GM12892 (cell line): ENCODE results near the gene REXO4.
A peak's percentile ranks its signal among the peaks of the same experiment; 100 is the strongest.

Experiments
- DNase-seq: peaks from one replicate; pipeline ENCODE4 v3.0.0; 2011; ENCODE audit not compliant: insufficient read length
- FAIRE-seq: peaks from 2 replicates; lab custom pipeline; 2011; peaks lifted over from hg19 to GRCh38; lab: Jason Lieb, UNC
- POLR2A ChIP-seq: IDR thresholded peaks from 2 replicates; pipeline ENCODE4 v1.6.1; 2011; ENCODE audit warnings: low read depth, low read length, control low read depth
- POLR2AphosphoS5 ChIP-seq: IDR thresholded peaks from 2 replicates; pipeline ENCODE4 v1.6.1; 2011; ENCODE audit warnings: low read depth, low read length, control low read depth
- TAF1 ChIP-seq: IDR thresholded peaks from 2 replicates; pipeline ENCODE4 v1.6.1; 2011; ENCODE audit warnings: low read depth, mild to moderate bottlenecking, control low read depth, low read length, borderline replicate concordance

REXO4 gene

DNA sequence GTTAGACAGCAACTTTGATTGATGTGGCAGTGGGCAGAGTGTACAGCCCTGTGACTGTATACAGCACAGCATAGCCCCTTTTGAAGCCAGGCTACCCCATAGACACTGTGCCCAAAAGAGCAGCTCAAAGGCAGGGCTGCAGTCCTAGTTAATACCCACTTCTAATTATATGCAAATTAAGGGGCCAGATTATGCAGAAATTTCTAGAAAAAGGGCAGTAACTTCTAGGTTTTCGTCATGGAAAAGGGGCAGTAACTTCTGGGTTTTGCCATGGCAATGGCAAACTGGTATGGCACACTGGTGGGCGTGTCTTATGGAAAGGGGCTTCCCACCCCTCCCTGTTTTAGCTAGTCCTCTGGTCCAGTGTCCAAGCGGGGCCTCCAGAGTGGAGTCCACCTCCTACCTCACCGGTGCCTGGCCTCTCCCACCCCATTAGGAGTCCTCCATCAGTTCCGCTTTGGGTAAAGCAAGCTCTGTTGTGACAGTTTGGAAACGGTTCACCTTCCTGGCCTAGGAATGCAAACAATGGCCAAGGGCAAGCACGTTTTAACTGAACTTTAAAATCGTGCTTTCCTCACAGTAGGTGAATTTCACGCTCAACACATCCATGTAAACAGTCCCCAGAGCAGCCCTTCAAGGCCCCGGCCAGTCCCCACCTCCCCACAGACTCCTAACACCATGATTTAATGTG, 10.0 kb upstream of the REXO4 start:
- no peak for DNase-seq
- TF ChIP-seq POLR2AphosphoS5 (no peak), POLR2A (no peak), TAF1 (no peak)
- FAIRE-seq = no peak

GRCh38 chr9:133426011-133426410, 8.2 kb upstream of the REXO4 start:
- FAIRE-seq = no peak
- TF ChIP-seq POLR2AphosphoS5 = no peak
- TF ChIP-seq POLR2A = no peak
- no peak for TF ChIP-seq TAF1
- DNase-seq = no peak

DNA sequence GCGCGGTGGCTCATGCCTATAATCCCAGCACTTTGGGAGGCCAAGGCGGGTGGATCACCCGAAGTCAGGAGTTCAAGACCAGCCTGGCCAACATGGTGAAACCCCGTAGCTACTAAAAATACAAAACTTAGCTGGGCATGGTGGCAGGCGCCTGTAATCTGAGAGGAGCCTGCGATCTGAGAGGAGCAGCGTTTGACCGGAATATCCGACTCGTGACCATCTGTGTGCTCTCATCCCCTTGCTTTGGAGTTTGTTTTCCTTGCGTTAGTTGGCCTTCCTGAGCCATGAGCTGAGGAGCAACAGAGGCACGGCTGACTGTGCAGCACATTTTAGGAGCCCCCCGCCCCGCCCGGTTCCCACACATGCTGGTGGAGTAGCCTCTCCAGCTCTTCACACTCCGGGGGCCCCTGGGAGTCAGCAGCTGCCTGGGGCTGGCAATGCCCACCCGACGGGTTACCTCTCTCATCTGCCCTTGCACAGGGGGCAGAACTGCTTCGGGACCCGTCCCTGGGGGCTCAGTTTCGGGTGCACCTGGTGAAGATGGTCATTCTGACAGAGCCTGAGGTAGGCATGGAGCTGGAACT, 7.3 kb upstream of the REXO4 start:
- FAIRE-seq (no peak), DNase-seq (no peak)
- TF ChIP-seq POLR2AphosphoS5 (no peak), POLR2A (no peak), TAF1 (no peak)

GRCh38 chr9:133424187-133424586, 6.4 kb upstream of the REXO4 start:
- FAIRE-seq (no peak), DNase-seq (no peak)
- TF ChIP-seq POLR2A (no peak), POLR2AphosphoS5 (no peak), TAF1 (no peak)

- FAIRE-seq (no peak), DNase-seq (no peak)
- TF ChIP-seq TAF1 (no peak), POLR2AphosphoS5 (no peak), POLR2A (no peak)
Observed at GRCh38 chr9:133423216-133423615, 5.4 kb upstream of the REXO4 start.

GRCh38 chr9:133421615-133422542, 4.1 kb upstream of the REXO4 start, which contains the start of gene ADAMTS13:
Gene ADAMTS13, plus strand, starts transcription at chr9:133422367. Its CDS starts 77 bp downstream, at chr9:133422444.
- TF ChIP-seq TAF1 (no peak), POLR2A (peak; percentile 39; the same call in 1 of the 2 replicates), POLR2AphosphoS5 (peak; percentile 60; the same call in 1 of the 2 replicates)
- DNase-seq = peak; percentile 54
- FAIRE-seq = peak; percentile 86

GRCh38 chr9:133420392-133420827, 2.6 kb upstream of the REXO4 start:
- FAIRE-seq = peak; percentile 78
- TF ChIP-seq POLR2AphosphoS5 (no peak), POLR2A (peak; percentile 29; the same call in 1 of the 2 replicates), TAF1 (no peak)
- peak; percentile 48 for DNase-seq

DNA sequence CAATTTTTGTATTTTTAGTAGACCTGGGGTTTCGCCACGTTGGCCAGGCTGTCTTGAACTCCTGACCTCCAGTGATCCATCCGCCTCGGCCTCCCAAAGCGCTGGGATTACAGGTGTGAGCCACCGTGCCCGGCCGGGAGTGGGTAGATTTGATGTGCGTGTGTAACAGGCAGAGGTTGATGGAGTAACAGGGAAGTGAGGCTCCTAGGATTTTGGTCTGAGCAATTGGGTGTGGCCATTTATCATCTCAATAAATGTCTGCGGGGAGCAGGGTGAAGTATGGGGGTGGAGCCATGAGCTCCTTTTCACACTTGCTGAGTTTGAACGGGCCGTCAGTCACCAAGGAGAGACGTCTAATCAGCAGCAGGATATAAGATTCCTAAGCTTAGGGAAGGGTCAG, 1.2 kb upstream of the REXO4 start:
- FAIRE-seq (no peak), DNase-seq (no peak)
- TF ChIP-seq TAF1 = no peak
- TF ChIP-seq POLR2AphosphoS5 = no peak
- no peak for TF ChIP-seq POLR2A

GRCh38 chr9:133415170-133415569, 2.6 kb downstream of the REXO4 start:
- FAIRE-seq (no peak), DNase-seq (no peak)
- TF ChIP-seq POLR2AphosphoS5 = no peak
- TF ChIP-seq TAF1 = no peak
- TF ChIP-seq POLR2A = no peak

GRCh38 chr9:133408042-133408441, 9.8 kb downstream of the REXO4 start:
- DNase-seq (no peak), FAIRE-seq (no peak)
- TF ChIP-seq POLR2A (no peak), POLR2AphosphoS5 (no peak), TAF1 (no peak)
